Measurements from ENCODE around the gene SPC25. TPM values are rescaled to one million over a fixed set of nuclear protein-coding genes. Genes with fewer than 3 reads are reported as not detected.
A peak's percentile ranks its signal among the peaks of the same experiment; 100 is the strongest.

The SPC25 gene
- total and polyA plus RNA-seq, 9 of the 15 experiments (the other 6 are each of a cell fraction or from before 2014, with no cell fraction given): 44.8 to 100 (median 75.0) TPM

GRCh38 chr2:168851674-168852320 is 38.4 kb downstream of the SPC25 start (continued):
- TF ChIP-seq BRF2 (IDR thresholded peaks at IDR 0.05; ENCODE audit: borderline replicate concordance, insufficient read depth, insufficient read length) (no peak), CBFA2T3 (IDR thresholded peaks at IDR 0.05) (peak; percentile 98), MYC (IDR thresholded peaks at IDR 0.05; ENCODE audit: low read depth, low read length) (peak; percentile 96), MYC (CRISPR knock-in tag; IDR thresholded peaks at IDR 0.05; ENCODE audit: borderline replicate concordance, low read depth) (no peak), SNIP1 (IDR thresholded peaks at IDR 0.05; ENCODE audit: low read depth) (no peak), USF1 (CRISPR knock-in tag; IDR thresholded peaks at IDR 0.05) (peak; percentile 73), ZBTB11 (CRISPR knock-in tag; IDR thresholded peaks at IDR 0.05) (peak in 1 of 3 experiments; percentile 43; a peak in 2 of 6 replicates), TEAD4 (IDR thresholded peaks at IDR 0.05; ENCODE audit: low read length) (peak; percentile 99), TEAD4 (CRISPR knock-in tag; IDR thresholded peaks at IDR 0.05; ENCODE audit: borderline replicate concordance) (no peak), ZBTB26 (CRISPR knock-in tag; IDR thresholded peaks at IDR 0.05) (no peak), ZNF384 (IDR thresholded peaks at IDR 0.05; ENCODE audit: low read depth, low read length) (peak; percentile 31; the same call in 1 of the 2 replicates), ESRRA (IDR thresholded peaks at IDR 0.05; ENCODE audit: borderline replicate concordance, low read depth) (no peak), TCFL5 (CRISPR knock-in tag; conservative IDR thresholded peaks at IDR 0.05) (no peak), ZNF274 (IDR thresholded peaks at IDR 0.05; ENCODE audit: borderline replicate concordance, low read depth, low read length) (0 out of 2 replicates have a peak, but pooled peaks have one; percentile 51), ELF4 (CRISPR knock-in tag; IDR thresholded peaks at IDR 0.05) (no peak), NRF1 (conservative IDR thresholded peaks at IDR 0.05 in 1 of 2, IDR thresholded peaks at IDR 0.05 in 1 of 2) (peak; percentile 10 to 39; a peak in 1 of 4 replicates), EP300 (IDR thresholded peaks at IDR 0.05; ENCODE audit: low read length) (peak; percentile 95), BCOR (IDR thresholded peaks at IDR 0.05) (peak; percentile 14; the same call in 1 of the 2 replicates), HDAC1 (IDR thresholded peaks at IDR 0.05) (peak in 1 of 2 experiments; percentile 82; a peak in 2 of 4 replicates), MTA2 (IDR thresholded peaks at IDR 0.05; ENCODE audit: low read depth) (peak; percentile 92)

Measured in K562 (cell line).